ENCODE data around the gene RRM2. TPM values are rescaled to one million over a fixed set of nuclear protein-coding genes. Genes with fewer than 3 reads are reported as not detected.
"Not testable (repeated sequence)": the region's sequence is repeated elsewhere in the genome, so short reads cannot be mapped to it uniquely, and the experiment has no call there.

The RRM2 gene
- total and polyA plus RNA-seq, 9 donors, result 12.2 to 66.2 (median 39.9) TPM

- 70% methylated on average over 10 of the region's 16 CpGs for WGBS (ENCODE audit: insufficient coverage)
- no peak for DNase-seq
These were observed 18.5 kb downstream of the RRM2 start for GRCh38 chr2:10140841-10141610.

DNA sequence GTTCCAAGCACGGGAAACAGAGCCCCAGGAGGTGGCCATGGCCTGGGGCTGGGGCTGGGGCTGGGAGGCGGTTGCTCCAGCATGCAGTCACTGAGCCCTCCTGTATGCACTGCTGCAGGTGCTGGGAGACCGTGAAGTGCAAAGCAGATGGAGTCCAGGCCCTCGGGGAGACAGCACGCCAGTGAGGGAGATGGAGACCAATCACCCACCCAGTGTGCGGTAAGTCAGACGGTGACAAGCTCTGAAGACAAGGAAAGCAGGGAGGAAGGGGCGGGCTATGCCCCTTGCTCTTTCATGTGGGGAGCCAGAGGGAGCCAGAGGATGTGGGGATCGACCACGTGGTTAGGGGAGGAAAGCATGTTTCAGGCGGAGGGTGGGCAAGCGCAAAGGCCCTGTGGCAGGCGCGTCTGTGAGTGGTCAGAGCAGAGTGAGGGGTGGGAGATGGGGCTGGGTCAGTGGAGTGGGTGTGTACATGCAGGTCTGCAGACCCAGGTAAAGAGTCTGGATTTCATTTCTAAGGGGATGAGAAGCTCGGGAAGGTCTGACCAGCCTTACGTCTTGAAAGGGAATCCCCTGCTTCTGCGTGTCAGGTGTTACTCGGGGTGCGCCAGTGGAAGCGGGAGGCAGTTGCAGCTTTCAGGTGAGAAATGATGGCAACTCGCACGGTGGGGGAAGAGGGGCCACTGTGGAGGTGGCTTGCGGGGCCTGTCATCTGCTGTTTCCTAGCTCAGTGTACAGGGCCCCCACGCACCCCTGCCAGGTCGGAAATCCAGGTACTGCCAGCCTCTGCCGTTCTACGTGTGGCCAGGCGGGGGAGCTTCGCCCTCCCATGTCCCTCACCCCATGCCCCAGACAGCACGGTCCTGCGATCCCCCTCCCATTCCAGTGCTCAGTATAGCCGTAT is 19.4 kb downstream of the RRM2 start:
- Histone ChIP-seq H3K9me3 (replicated peaks; ENCODE audit: control insufficient read depth, low read depth, low read length) (no peaks in the 10 kb centered on the region), H3K27me3 (ENCODE audit: control insufficient read depth, insufficient read depth, low read length) (no peaks in the 10 kb centered on the region), H3K4me3 (ENCODE audit: low read length) (no peak overlapping the region), H3K36me3 (ENCODE audit: control insufficient read depth, insufficient read depth, low read length) (peaks cover under 1% of the 10 kb centered on the region), H3K27ac (ENCODE audit: low read length) (no peak overlapping the region), H3K4me1 (ENCODE audit: control insufficient read depth, insufficient read depth, low read length) (peaks cover 21% of the 10 kb centered on the region)
- DNase-seq, result no peak
- WGBS (ENCODE audit: insufficient coverage), result 76% methylated on average over 31 of the region's 32 CpGs

More at GRCh38 chr2:10140841-10141610, 18.5 kb downstream of the RRM2 start:
- Histone ChIP-seq H3K9me3 (replicated peaks; ENCODE audit: control insufficient read depth, low read depth, low read length) (no peaks in the 10 kb centered on the region), H3K27ac (ENCODE audit: low read length) (no peak overlapping the region), H3K4me3 (ENCODE audit: low read length) (no peak overlapping the region), H3K36me3 (ENCODE audit: control insufficient read depth, insufficient read depth, low read length) (peaks cover 2% of the 10 kb centered on the region), H3K4me1 (ENCODE audit: control insufficient read depth, insufficient read depth, low read length) (peaks cover 21% of the 10 kb centered on the region), H3K27me3 (ENCODE audit: control insufficient read depth, insufficient read depth, low read length) (no peaks in the 10 kb centered on the region)

DNA sequence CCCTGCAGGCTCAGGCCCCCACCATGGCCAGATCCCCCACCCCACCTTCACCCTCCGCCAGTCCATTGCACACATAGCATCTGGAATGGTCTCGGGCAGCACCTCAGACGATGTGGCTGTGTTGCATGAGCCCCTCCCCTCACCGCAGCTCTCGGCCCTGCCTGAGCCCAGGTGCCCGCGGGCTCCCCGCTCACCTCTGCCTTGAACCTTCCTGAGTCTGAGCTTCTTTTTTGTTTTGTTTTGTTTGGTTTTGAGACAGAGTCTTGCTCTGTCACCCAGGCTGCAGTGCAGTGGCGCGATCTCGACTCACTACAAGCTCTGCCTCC is 20.1 kb downstream of the RRM2 start:
- Histone ChIP-seq H3K9me3 (replicated peaks; ENCODE audit: control insufficient read depth, low read depth, low read length) (no peaks in the 10 kb centered on the region), H3K36me3 (ENCODE audit: control insufficient read depth, insufficient read depth, low read length) (no peaks in the 10 kb centered on the region), H3K4me3 (ENCODE audit: low read length) (no peak overlapping the region), H3K27ac (ENCODE audit: low read length) (no peak overlapping the region), H3K27me3 (ENCODE audit: control insufficient read depth, insufficient read depth, low read length) (no peaks in the 10 kb centered on the region), H3K4me1 (ENCODE audit: control insufficient read depth, insufficient read depth, low read length) (peaks cover 21% of the 10 kb centered on the region)
- no peak for DNase-seq
- 94% methylated on average over 7 of the region's 11 CpGs for WGBS (ENCODE audit: insufficient coverage)

GRCh38 chr2:10144771-10145518 is 22.4 kb downstream of the RRM2 start:
- no peak overlapping the region for H3K4me3 ChIP-seq (ENCODE audit: low read length)
- DNase-seq, result peak; percentile 19
- no peaks in the 10 kb centered on the region for H3K9me3 ChIP-seq (replicated peaks; ENCODE audit: control insufficient read depth, low read depth, low read length)
- H3K27ac ChIP-seq (ENCODE audit: low read length), result peak overlapping the region; percentile 29
- peaks cover 21% of the 10 kb centered on the region for H3K4me1 ChIP-seq (ENCODE audit: control insufficient read depth, insufficient read depth, low read length)
- H3K27me3 ChIP-seq (ENCODE audit: control insufficient read depth, insufficient read depth, low read length), result no peaks in the 10 kb centered on the region
- 57% methylated on average over 13 of the region's 16 CpGs for WGBS (ENCODE audit: insufficient coverage)
- no peaks in the 10 kb centered on the region for H3K36me3 ChIP-seq (ENCODE audit: control insufficient read depth, insufficient read depth, low read length)

DNA sequence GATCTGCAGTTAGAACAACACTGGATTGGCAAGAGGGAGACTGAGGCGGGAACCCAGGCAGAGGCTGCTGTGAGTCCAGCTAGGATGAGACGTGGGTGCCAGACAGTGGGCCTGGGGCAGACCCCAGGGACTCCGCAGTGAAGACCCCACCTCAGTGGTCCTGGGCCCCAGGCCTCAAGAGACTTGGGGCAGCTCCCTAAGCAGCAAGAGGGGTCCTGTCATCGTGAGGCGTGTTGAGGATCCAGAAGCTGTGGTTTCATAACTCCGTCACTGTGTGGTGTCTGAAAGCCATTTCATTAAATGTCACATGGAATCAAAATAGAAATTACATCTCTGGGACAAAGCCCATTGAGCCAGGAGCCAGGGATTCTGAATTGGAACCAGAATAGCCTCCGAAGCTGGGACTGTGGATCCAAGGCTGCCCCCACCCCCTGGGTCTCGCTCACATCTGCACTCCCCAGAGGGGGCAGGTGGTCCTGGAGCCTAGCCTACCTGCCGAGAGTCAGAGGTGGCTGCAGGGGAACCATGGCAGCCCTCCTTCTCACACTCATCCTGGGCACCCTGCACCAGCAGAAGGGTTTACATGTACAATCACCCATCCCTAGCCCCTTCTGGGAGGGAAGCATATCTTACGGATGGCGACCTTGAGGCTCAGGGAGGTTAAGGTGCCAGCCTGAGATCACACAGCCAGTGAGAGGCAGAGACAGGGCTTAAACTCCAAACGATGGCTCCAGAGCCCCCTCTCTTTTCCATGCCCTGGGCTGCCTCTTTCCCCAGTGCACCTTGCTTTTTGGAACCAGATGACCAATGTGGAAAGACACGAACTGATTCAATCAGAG is 23.2 kb downstream of the RRM2 start:
- H3K4me1 ChIP-seq (ENCODE audit: control insufficient read depth, insufficient read depth, low read length), result peaks cover 21% of the 10 kb centered on the region
- 61% methylated on average over 9 of the region's 13 CpGs for WGBS (ENCODE audit: insufficient coverage)
- no peak overlapping the region for H3K4me3 ChIP-seq (ENCODE audit: low read length)
- no peaks in the 10 kb centered on the region for H3K27me3 ChIP-seq (ENCODE audit: control insufficient read depth, insufficient read depth, low read length)
- DNase-seq, result no peak
- no peak overlapping the region for H3K27ac ChIP-seq (ENCODE audit: low read length)
- no peaks in the 10 kb centered on the region for H3K36me3 ChIP-seq (ENCODE audit: control insufficient read depth, insufficient read depth, low read length)
- H3K9me3 ChIP-seq (replicated peaks; ENCODE audit: control insufficient read depth, low read depth, low read length), result no peaks in the 10 kb centered on the region

GRCh38 chr2:10146366-10147005 is 23.9 kb downstream of the RRM2 start:
- Histone ChIP-seq H3K36me3 (ENCODE audit: control insufficient read depth, insufficient read depth, low read length) (no peaks in the 10 kb centered on the region), H3K9me3 (replicated peaks; ENCODE audit: control insufficient read depth, low read depth, low read length) (no peaks in the 10 kb centered on the region), H3K4me1 (ENCODE audit: control insufficient read depth, insufficient read depth, low read length) (peaks cover 21% of the 10 kb centered on the region), H3K27me3 (ENCODE audit: control insufficient read depth, insufficient read depth, low read length) (no peaks in the 10 kb centered on the region), H3K4me3 (ENCODE audit: low read length) (no peak overlapping the region), H3K27ac (ENCODE audit: low read length) (no peak overlapping the region)
- no peak for DNase-seq
- 87% methylated on average over 7 of the region's 14 CpGs for WGBS (ENCODE audit: insufficient coverage)

DNA sequence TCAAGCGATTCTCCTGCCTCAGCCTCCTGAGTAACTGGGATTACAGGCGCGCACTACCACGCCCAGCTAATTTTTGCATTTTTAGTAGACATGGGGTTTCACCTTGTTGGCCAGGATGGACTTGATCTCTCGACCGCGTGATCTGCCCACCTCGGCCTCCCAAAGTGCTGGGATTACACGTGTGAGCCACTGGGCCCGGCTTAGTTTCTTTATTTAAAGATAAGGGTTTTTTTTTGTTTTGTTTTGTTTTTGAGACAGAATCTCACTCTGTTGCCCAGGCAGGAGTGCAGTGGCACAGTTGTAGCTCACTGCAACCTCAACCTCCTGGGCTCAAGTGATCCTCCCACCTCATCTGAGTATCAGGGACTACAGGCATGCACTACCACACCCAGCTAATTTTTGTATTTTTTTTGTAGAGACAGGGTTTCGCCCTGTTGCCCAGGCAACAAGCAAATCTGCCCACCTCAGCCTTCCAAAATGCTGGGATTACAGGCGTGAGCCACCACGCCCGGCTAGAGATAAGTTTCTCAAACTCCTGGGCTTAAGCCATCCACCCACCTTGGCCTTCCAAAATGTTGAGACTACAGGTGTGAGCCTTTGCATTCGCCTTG is 24.6 kb downstream of the RRM2 start:
- 90% methylated on average over 8 of the region's 15 CpGs for WGBS (ENCODE audit: insufficient coverage)
- H3K4me3 ChIP-seq (ENCODE audit: low read length); DNase-seq; H3K27me3 ChIP-seq (ENCODE audit: control insufficient read depth, insufficient read depth, low read length); H3K27ac ChIP-seq (ENCODE audit: low read length); H3K9me3 ChIP-seq (replicated peaks; ENCODE audit: control insufficient read depth, low read depth, low read length); H3K36me3 ChIP-seq (ENCODE audit: control insufficient read depth, insufficient read depth, low read length): not testable (repeated sequence)
- H3K4me1 ChIP-seq (ENCODE audit: control insufficient read depth, insufficient read depth, low read length), result peaks cover 21% of the 10 kb centered on the region

DNA sequence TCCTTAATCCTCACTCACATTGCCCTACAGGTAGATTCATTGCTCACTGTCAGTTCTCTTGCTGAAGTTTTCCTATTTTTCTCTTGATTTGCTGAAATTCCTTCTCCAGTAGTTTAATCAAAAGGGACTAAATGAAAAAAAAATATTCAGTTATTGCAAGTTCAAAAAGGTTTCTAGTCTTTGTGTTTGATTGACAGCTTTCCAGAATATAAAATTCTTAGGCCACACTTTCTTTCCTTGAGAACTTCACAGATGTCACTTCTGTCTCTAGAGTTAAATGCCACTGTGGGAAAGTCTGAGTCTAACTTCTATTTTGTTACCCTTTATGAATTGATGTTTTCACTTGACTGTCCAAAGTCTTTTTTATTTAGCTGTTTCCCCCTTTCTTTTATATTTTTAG is 25.7 kb downstream of the RRM2 start:
- Histone ChIP-seq H3K9me3 (replicated peaks; ENCODE audit: control insufficient read depth, low read depth, low read length) (no peaks in the 10 kb centered on the region), H3K4me1 (ENCODE audit: control insufficient read depth, insufficient read depth, low read length) (peaks cover 21% of the 10 kb centered on the region), H3K4me3 (ENCODE audit: low read length) (no peak overlapping the region), H3K27me3 (ENCODE audit: control insufficient read depth, insufficient read depth, low read length) (no peaks in the 10 kb centered on the region), H3K36me3 (ENCODE audit: control insufficient read depth, insufficient read depth, low read length) (no peaks in the 10 kb centered on the region), H3K27ac (ENCODE audit: low read length) (no peak overlapping the region)
- DNase-seq, result no peak

- no peak for DNase-seq
- Histone ChIP-seq H3K4me3 (ENCODE audit: low read length) (no peak overlapping the region), H3K9me3 (replicated peaks; ENCODE audit: control insufficient read depth, low read depth, low read length) (no peaks in the 10 kb centered on the region), H3K36me3 (ENCODE audit: control insufficient read depth, insufficient read depth, low read length) (no peaks in the 10 kb centered on the region), H3K27ac (ENCODE audit: low read length) (no peak overlapping the region), H3K27me3 (ENCODE audit: control insufficient read depth, insufficient read depth, low read length) (no peaks in the 10 kb centered on the region), H3K4me1 (ENCODE audit: control insufficient read depth, insufficient read depth, low read length) (peaks cover 13% of the 10 kb centered on the region)
- WGBS (ENCODE audit: insufficient coverage), result no CpG with 5 or more reads among the region's 3 CpGs
These were observed 27.1 kb downstream of the RRM2 start for GRCh38 chr2:10149635-10150034.

Data from muscle of leg (tissue), 11 donors.